Smooth muscle cell of trachea (primary cell): ENCODE data around the gene STAMBP. TPM values are rescaled to one million over a fixed set of nuclear protein-coding genes. Genes with fewer than 3 reads are reported as not detected.

Source experiments
- total RNA-seq: library from RNA; depleted of rRNA; stranded (reverse); fragments of >200 nt; gene quantifications from 2 replicates; pipeline ENCODE4 v1.2.1, GENCODE V29; 2014

Gene STAMBP
- 24.1 and 28.1 TPM in 2 replicates for total RNA-seq

DNA sequence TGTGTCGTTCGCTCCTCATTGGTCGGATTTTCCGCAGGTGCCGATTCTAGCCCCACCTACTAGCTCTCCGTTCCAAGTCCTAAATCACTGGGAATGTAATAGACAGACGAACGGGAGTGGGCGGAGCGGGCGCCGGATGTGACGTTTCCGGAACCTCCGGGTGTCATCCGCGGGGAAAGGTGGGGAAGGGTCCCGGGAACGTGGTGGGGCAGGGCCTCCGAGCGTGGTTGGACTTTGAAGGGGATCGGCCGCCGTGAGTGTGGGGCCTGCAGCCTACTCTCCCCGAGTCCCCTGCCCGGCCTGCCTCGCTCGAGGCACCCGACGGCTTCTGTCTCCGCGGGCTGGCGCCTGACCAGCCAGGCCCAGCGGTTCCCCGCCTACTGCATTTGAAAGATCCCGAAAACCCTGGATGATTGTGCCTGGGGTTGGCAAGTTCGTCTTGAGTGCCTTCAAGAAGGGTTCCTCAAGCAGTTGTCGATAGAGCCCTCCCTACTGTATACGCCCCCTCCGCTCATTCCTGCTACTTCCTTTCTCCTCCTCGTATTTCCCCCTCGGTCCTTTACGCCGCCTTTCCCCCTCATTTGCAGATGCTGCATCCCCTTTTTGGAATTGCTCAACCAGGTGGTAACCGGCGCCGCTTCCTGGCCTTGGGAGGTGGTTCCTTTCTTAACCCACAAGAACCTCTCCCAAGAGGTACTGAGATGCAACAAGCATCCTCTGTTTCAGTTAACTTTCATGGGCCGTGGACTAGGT is at the start of gene STAMBP:
Gene STAMBP, plus strand, starts transcription at position 144 of the 753 bp plus-strand sequence. CDS start 1,896 bp downstream, outside the sequence.

DNA sequence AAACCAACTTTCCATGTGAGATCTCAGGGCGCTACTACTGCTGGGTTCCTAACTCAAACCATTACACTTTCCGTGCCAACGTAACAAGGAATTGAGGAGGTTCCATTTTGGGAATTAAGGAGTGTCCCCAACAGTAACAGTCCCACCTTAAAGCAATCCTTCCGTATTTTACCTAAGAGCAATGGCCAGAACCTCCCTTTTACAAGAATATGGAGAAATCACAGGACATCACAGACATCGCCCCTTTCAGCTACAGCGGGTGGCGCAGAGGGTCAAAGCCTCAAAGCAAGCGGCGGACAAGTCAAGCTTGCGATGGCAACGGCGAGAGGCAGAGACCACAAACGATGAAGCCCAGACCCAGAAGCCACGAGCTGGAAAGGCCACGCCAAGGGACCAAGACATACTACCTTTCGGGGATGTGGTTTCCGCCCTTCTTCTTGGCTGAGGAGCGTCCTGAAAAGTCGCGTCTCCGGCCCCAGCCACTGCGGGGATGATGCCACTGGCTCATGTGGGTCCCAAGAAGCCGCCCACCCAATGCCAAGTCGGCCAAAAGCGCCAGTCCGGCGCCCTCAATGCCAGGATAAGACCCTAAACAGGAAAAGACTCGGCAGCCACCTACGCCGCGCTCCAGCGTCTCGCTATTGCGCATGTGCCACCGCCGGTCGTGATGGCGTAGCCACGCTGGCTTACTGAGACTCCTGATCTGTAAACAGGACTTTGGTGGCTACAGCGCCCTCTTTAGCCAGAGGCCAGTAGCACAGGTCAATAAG is 49.1 kb upstream of the STAMBP start, which contains the start of gene DUSP11:
Gene DUSP11, minus strand, starts transcription at position 637 of the 770 bp plus-strand sequence. Its CDS starts 129 bp downstream, at position 508.

DNA sequence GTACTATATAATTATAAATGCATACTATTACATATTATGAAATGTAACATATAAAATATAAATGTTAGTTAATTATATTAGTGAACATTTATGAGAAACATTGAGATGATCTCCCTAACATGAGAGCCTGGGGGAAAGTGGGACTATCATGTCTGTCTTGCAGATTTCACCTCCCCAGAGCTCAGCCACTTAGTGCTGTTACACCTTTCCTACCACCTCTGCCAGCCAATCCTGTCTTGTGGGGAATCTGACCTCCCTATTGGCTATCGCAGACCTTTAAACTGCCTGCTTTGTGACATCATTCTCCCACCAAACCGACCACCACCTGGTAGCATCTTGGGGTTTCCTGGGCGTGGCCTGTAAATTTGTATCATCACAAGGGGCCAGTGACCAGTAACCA is 44.9 kb upstream of the STAMBP start, which contains the start of gene C2orf78:
Gene C2orf78, plus strand, starts transcription at position 301 of the 400 bp plus-strand sequence. CDS start 127 bp downstream, outside the sequence.

DNA sequence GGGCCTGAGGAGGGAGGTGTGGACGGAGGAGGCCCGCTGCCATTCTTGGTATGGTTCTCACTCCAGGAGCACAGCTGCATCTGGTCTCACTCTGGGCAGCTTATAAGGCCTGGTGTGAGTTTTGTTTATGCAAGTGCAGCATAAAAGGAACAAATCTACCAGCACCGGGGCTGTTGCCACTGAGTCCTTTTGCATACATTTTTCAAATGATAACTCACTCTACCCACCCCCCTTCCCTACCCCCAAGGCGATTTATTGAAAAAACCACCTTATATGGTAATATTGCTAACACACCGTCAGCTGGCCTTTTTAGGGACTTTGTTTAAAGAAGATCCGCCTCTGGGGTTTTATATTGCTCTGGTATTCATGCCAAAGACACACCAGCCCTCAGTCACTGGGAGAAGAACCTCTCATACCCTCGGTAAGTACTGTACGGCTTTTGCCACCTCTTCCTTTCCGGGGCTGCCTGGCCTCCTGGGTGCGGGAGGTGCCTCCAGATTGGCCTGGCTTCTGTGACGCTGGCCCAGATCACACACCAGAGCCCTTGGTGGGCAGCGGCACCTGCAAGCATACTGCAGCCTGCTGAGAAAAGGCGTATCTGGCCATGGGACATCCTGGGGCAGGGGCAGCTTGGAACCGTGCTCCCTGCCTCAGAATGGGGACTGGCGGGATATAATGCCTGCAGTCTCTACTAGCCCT is 64.0 kb downstream of the STAMBP start, which contains the start of gene ACTG2:
Gene ACTG2, plus strand, starts transcription at position 378 of the 699 bp plus-strand sequence. CDS start 8,304 bp downstream, outside the sequence.

Other genes with a start within 250 kb of the STAMBP start
- not detected in 2 replicates for gene NAT8, start 186.5 kb upstream of the STAMBP start, total RNA-seq
- 8.1 and 41.6 TPM in 2 replicates for gene TPRKB, start 91.6 kb upstream of the STAMBP start, total RNA-seq
- 34.7 and 39.0 TPM in 2 replicates for gene DUSP11, start 48.9 kb upstream of the STAMBP start, total RNA-seq
- gene C2orf78, start 44.8 kb upstream of the STAMBP start, total RNA-seq, result not detected in 2 replicates
- gene ACTG2, start 64.0 kb downstream of the STAMBP start, total RNA-seq, result 2.2 and 4.1 TPM in 2 replicates
- gene DGUOK, start 97.9 kb downstream of the STAMBP start, total RNA-seq, result 56.6 and 66.2 TPM in 2 replicates
- gene TET3, start 155.9 kb downstream of the STAMBP start, total RNA-seq, result 3.1 and 4.1 TPM in 2 replicates